ENCODE measurements around the gene DAG1. TPM values are rescaled to one million over a fixed set of nuclear protein-coding genes. Genes with fewer than 3 reads are reported as not detected.
A peak's percentile ranks its signal among the peaks of the same experiment; 100 is the strongest.

DAG1 gene
- total RNA-seq, 2 experiments from 2014 or later, result 9.0 to 9.2 TPM

DNA sequence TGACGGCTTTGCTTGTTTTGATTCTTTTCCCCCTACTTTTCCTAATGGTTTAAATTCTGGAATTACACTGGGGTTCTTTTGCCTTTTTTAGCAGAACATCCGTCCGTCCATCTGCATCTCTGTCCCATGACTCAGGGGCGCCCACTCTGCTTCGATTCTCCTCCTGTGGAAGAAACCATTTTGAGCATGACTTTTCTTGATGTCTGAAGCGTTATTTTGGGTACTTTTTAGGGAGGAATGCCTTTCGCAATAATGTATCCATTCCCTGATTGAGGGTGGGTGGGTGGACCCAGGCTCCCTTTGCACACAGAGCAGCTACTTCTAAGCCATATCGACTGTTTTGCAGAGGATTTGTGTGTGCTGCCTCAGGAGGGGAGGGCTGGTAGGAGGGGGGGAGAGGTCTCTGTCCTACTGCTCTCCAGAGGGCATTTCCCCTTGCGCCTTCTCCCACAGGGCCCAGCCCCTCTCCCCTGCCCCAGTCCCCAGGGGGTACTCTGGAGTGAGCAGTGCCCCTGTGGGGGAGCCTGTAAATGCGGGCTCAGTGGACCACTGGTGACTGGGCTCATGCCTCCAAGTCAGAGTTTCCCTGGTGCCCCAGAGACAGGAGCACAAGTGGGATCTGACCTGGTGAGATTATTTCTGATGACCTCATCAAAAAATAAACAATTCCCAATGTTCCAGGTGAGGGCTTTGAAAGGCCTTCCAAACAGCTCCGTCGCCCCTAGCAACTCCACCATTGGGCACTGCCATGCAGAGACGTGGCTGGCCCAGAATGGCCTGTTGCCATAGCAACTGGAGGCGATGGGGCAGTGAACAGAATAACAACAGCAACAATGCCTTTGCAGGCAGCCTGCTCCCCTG is 64.7 kb downstream of the DAG1 start:
- ATAC-seq (no peak), DNase-seq (no peak)
- intact Hi-C loops (cut with DNase I, micrococcal nuclease), result no loop called here
- CTCF ChIA-PET, result interaction anchor here (1.4 kb wide), 1 partner anchor 137 kb away, joined by 3 read pairs; no protein-coding TSS in a partner anchor
- POLR2A ChIA-PET, result no interaction called here
- no peaks in the 10 kb centered on the region for H3K9me3 Mint-ChIP-seq (ENCODE audit: low read depth)
- peaks cover 22% of the 10 kb centered on the region for H3K36me3 Mint-ChIP-seq (ENCODE audit: low read depth)
- no peak overlapping the region for H3K4me3 Mint-ChIP-seq
- no peaks in the 10 kb centered on the region for H3K27me3 Mint-ChIP-seq
- peaks cover 4% of the 10 kb centered on the region for H3K4me1 Mint-ChIP-seq
- H3K27ac Mint-ChIP-seq, result no peak overlapping the region

DNA sequence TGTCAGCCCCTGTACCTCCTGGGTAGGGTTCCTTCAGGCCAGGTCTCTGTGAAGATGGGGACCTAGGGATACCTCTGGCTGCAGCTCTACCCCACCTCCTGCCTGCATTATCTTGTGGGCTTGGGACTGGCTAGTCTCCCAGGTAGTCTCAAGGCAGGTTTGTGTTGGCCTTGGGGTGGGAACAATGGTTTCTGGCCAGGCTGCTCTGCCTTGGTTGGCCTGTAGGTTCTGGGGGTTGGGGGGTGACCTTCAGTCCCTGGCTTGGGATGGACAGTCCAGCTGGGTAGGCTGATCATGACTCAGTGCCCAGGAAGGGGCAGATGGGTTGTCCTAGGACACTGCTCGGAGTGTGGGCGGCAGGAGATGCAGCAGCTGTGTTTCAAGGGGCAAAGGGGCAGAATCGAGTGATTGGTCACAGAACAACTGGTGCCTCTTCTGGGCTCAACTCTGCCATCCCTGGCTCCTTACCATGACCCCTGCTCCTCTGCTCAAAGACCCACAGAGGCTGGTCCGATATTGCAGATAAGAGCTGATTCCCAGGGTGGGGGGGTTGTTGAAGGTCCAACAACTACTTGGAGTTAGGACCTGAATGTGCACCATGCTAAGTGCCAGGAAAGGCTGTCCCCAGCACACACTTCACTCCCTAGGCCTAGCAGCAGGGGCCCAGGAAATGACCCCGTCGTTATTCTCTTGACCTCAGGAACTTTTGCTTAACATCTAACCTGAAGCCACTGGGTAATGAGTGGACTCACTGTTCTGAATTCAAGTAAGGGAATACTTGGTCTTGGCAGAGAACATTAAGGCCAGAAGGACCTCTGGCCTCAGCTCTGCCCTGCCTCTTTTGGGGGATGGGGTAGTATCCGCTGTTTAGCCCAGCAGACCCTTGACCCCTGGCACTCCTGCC is 66.2 kb downstream of the DAG1 start:
- ChIA-PET POLR2A (no interaction called here), CTCF (interaction anchor here (0.6 to 7.1 kb wide), 4 partner anchors 35 to 260 kb away, joined by 3 to 122 read pairs (median 3); no protein-coding TSS in a partner anchor)
- H3K9me3 Mint-ChIP-seq (ENCODE audit: low read depth), result no peaks in the 10 kb centered on the region
- intact Hi-C loops (cut with DNase I, micrococcal nuclease), result no loop called here
- H3K4me1 Mint-ChIP-seq, result no peaks in the 10 kb centered on the region
- ATAC-seq (no peak), DNase-seq (no peak)
- H3K27ac Mint-ChIP-seq, result no peak overlapping the region
- no peaks in the 10 kb centered on the region for H3K27me3 Mint-ChIP-seq
- H3K36me3 Mint-ChIP-seq (ENCODE audit: low read depth), result peaks cover 11% of the 10 kb centered on the region
- H3K4me3 Mint-ChIP-seq, result no peak overlapping the region

GRCh38 chr3:49536875-49537533 is 66.9 kb downstream of the DAG1 start:
- ATAC-seq (no peak), DNase-seq (no peak)
- peaks cover 4% of the 10 kb centered on the region for H3K36me3 Mint-ChIP-seq (ENCODE audit: low read depth)
- POLR2A ChIA-PET, result interaction anchor here (0.6 to 1.2 kb wide), 4 partner anchors 19 to 82 kb away, joined by 3 to 10 read pairs (median 7); partner anchors contain the start of gene DAG1
- no peak overlapping the region for H3K4me3 Mint-ChIP-seq
- H3K9me3 Mint-ChIP-seq (ENCODE audit: low read depth), result no peaks in the 10 kb centered on the region
- no peaks in the 10 kb centered on the region for H3K27me3 Mint-ChIP-seq
- intact Hi-C loops (cut with DNase I, micrococcal nuclease), result no loop called here
- CTCF ChIA-PET, result interaction anchor here (0.6 to 7.1 kb wide), 5 partner anchors 118 to 423 kb away, joined by 3 to 122 read pairs (median 3); no protein-coding TSS in a partner anchor
- no peaks in the 10 kb centered on the region for H3K4me1 Mint-ChIP-seq
- H3K27ac Mint-ChIP-seq, result no peak overlapping the region

- Mint-ChIP-seq H3K4me1 (no peaks in the 10 kb centered on the region), H3K9me3 (ENCODE audit: low read depth) (no peaks in the 10 kb centered on the region), H3K4me3 (peak overlapping the region; percentile 62), H3K36me3 (ENCODE audit: low read depth) (no peaks in the 10 kb centered on the region), H3K27ac (no peak overlapping the region), H3K27me3 (no peaks in the 10 kb centered on the region)
- POLR2A ChIA-PET, result interaction anchor here (0.6 to 1.6 kb wide), 7 partner anchors 15 to 362 kb away, joined by 3 to 14 read pairs (median 4); partner anchors contain the start of gene BSN
- ATAC-seq (peak; percentile 96), DNase-seq (peak; percentile 96)
- CTCF ChIA-PET, result interaction anchor here (0.6 to 7.1 kb wide), 44 partner anchors 8 to 813 kb away, joined by 3 to 122 read pairs (median 4); partner anchors contain the start of genes BSN, DAG1, INKA1 and USP4
- intact Hi-C loops (cut with DNase I, micrococcal nuclease), result loop anchor here (1.0 to 5.0 kb wide), 6 partner anchors 14 to 367 kb away; partner anchors contain the start of genes BSN (in 1 of the 2) and DAG1 (in 1 of the 2)
Measured at GRCh38 chr3:49539659-49540560, 69.8 kb downstream of the DAG1 start.

GRCh38 chr3:49552087-49552486 is 82.0 kb downstream of the DAG1 start:
- POLR2A ChIA-PET, result no interaction called here
- Mint-ChIP-seq H3K9me3 (ENCODE audit: low read depth) (no peaks in the 10 kb centered on the region), H3K4me3 (no peak overlapping the region), H3K27ac (no peak overlapping the region), H3K4me1 (peaks cover 11% of the 10 kb centered on the region), H3K27me3 (peaks cover 24% of the 10 kb centered on the region), H3K36me3 (ENCODE audit: low read depth) (no peaks in the 10 kb centered on the region)
- DNase-seq (no peak), ATAC-seq (no peak)
- intact Hi-C loops (cut with DNase I, micrococcal nuclease), result loop anchor here in 1 of 2 experiments (10.0 kb wide), 1 partner anchor 603 kb away; the partner anchor contains the start of gene SEMA3F
- CTCF ChIA-PET, result interaction anchor here (6.5 kb wide), 1 partner anchor 12 kb away, joined by 37 read pairs; no protein-coding TSS in a partner anchor

- intact Hi-C loops (cut with DNase I, micrococcal nuclease), result loop anchor here in 1 of 2 experiments (10.0 kb wide), 1 partner anchor 601 kb away; the partner anchor contains the start of gene SEMA3F
- Mint-ChIP-seq H3K9me3 (ENCODE audit: low read depth) (no peaks in the 10 kb centered on the region), H3K27me3 (peaks cover 31% of the 10 kb centered on the region), H3K4me1 (peaks cover 11% of the 10 kb centered on the region), H3K4me3 (peak overlapping the region; percentile 72), H3K36me3 (ENCODE audit: low read depth) (no peaks in the 10 kb centered on the region), H3K27ac (no peak overlapping the region)
- no peak for ATAC-seq
- CTCF ChIA-PET, result interaction anchor here (0.6 to 6.5 kb wide), 3 partner anchors 13 to 118 kb away, joined by 3 to 37 read pairs (median 13); no protein-coding TSS in a partner anchor
- POLR2A ChIA-PET, result no interaction called here
- no peak for DNase-seq
Measured at GRCh38 chr3:49553324-49553691, 83.2 kb downstream of the DAG1 start.

GRCh38 chr3:49553692-49554632 is 83.9 kb downstream of the DAG1 start, which contains the start of gene BSN:
Gene BSN, plus strand, starts transcription at chr3:49554477. Its CDS starts 126 bp downstream, at chr3:49554603.
- Mint-ChIP-seq H3K36me3 (ENCODE audit: low read depth) (no peaks in the 10 kb centered on the region), H3K4me1 (peaks cover 11% of the 10 kb centered on the region), H3K27me3 (peaks cover 34% of the 10 kb centered on the region), H3K4me3 (peak within 1 kb of the TSS; percentile 72), H3K27ac (peak within 1 kb of the TSS; percentile 24), H3K9me3 (ENCODE audit: low read depth) (no peaks in the 10 kb centered on the region)
- DNase-seq, result peak; percentile 95
- CTCF ChIA-PET, result interaction anchor here (0.6 to 6.5 kb wide), 3 partner anchors 14 to 169 kb away, joined by 3 to 37 read pairs (median 13); no protein-coding TSS in a partner anchor
- POLR2A ChIA-PET, result interaction anchor here (0.6 to 1.4 kb wide), 2 partner anchors 14 to 220 kb away, joined by 3 to 7 read pairs; no protein-coding TSS in a partner anchor
- intact Hi-C loops (cut with DNase I, micrococcal nuclease), result loop anchor here in 1 of 2 experiments (1.0 to 10.0 kb wide), 9 partner anchors 15 to 673 kb away; partner anchors contain the start of genes APEH, DAG1, MST1 and NICN1
- ATAC-seq, result peak; percentile 92

GRCh38 chr3:49554633-49555265 is 84.7 kb downstream of the DAG1 start:
- peaks cover 39% of the 10 kb centered on the region for H3K27me3 Mint-ChIP-seq
- CTCF ChIA-PET, result interaction anchor here (0.6 to 6.5 kb wide), 4 partner anchors 12 to 168 kb away, joined by 3 to 37 read pairs (median 8); no protein-coding TSS in a partner anchor
- no peaks in the 10 kb centered on the region for H3K9me3 Mint-ChIP-seq (ENCODE audit: low read depth)
- no peaks in the 10 kb centered on the region for H3K36me3 Mint-ChIP-seq (ENCODE audit: low read depth)
- peak; percentile 78 for DNase-seq
- peak; percentile 67 for ATAC-seq
- no peak overlapping the region for H3K27ac Mint-ChIP-seq
- intact Hi-C loops (cut with DNase I, micrococcal nuclease), result loop anchor here in 1 of 2 experiments (1.0 to 10.0 kb wide), 9 partner anchors 15 to 673 kb away; partner anchors contain the start of genes APEH, DAG1, MST1 and NICN1
- POLR2A ChIA-PET, result interaction anchor here (1.4 kb wide), 1 partner anchor 15 kb away, joined by 7 read pairs; no protein-coding TSS in a partner anchor
- H3K4me3 Mint-ChIP-seq, result peak overlapping the region; percentile 46
- peaks cover 11% of the 10 kb centered on the region for H3K4me1 Mint-ChIP-seq
